ENCODE results near the gene ARHGAP26.

Gene ARHGAP26

DNA sequence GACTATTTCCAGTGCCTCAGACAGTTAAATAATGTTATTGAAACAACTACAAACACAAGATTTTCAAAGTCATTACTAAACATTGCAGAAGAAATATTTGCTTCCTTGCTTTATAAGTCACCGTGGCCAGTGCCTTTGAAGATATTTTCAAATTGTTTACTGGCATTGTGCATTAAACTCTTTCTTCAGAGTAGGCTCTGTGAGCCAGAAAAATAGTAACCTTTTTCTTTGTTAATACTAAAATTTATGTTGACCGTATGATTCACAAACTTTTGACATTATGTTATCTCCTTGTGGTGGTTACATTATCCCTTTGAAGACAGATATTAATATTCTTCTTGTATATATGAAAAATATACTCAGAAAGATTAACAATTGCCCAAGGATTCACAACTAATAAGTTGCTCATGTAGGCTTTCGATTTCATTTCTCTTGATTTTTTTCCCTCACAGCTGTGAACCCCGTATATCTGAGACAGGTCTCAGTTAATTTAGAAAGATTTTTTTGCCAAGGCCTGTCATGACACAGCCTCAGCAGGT, 493.2 kb downstream of the ARHGAP26 start:
- DNase-seq, result no peak

DNA sequence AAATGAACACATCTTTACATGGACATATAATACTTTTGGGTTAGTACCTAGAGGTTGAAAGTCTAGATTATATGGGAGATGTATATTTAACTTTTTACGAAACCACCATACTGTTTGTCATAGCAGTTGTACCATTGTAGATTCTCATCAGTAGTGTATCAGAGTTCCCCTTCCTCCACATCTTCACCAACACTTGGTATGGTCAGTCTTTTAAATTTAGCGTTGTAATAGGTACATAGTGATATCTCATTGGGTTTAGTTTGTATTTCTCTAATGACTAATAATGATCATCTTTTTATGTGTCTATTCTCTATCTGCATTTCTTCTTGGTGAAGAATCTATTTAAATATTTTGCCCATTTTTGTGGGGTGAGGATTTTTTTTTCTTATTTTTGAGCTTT, 495.8 kb downstream of the ARHGAP26 start:
- DNase-seq, result no peak

DNA sequence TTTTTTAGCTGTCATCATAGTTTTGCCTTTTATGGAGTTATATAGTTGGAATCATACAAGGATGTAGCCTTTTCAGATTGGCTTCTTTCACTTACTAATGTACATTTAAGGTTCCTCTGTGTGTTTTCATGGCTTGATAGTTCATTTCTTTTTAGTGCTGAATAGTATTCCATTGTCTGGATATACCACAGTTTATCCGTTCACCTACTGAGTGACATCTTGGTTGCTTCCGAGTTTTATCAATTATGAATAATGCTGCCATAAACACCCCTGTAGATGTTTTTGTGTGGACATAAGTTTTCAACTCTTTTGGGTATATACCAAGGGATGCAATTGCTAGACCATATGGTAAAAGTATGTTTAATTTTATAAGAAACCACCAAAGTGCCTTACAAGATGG, 497.0 kb downstream of the ARHGAP26 start:
- no peak for DNase-seq

DNA sequence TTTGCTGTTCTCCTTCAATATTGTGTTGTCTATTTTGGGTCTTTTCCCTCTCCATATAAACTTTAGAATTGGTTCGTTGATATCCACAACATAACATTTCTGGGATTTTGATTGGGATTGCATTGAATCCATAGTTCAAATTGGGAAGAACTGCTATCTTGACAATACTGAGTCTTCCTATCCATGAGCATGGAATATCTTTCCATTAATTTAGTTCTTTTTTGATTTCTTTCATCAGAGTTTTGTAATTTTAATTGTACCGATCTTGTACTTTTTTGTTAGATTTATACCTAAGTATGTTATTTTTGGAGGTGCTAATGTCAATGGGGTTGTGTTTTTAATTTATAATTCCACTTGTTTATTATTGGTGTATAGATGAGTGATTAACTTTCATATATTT, 498.2 kb downstream of the ARHGAP26 start:
- DNase-seq, result no peak

DNA sequence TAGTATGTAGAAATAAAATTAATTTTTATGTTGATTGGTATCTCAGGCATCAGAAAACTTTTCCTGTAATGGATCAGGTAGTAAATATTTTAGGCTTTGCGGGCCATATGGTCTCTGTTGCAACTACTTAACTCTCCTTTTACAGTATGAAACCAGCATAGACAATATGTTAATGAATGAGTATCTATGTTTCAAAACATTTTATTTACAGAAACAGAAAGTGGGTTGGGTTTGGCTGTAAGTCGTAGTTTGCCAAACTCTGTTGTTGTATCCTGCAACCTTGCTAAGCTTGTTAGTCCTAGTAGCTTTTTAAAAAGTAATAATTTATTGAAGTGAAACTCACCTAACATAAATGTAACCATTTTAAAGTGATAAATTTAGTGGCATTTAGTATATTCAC, 501.3 kb downstream of the ARHGAP26 start:
- no peak for DNase-seq

DNA sequence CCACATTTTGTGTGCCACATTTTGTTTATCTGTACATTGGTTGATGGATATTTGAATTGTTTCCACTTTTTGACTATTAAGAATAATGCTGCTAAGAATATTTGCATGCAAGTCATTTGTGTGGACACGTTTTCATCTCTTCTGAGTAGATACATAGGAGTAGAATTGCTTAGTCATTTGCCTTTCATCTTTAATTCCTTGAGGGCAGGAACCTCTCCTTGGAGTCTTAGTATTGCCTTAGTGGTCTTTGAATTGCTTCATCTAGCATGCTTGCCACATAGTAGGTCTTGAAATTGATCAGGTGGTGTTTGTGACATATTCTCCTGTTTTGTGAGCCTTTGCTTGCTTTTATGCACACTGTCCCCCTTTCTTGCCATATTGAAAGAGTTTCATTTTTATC, 504.8 kb downstream of the ARHGAP26 start:
- no peak for DNase-seq

DNA sequence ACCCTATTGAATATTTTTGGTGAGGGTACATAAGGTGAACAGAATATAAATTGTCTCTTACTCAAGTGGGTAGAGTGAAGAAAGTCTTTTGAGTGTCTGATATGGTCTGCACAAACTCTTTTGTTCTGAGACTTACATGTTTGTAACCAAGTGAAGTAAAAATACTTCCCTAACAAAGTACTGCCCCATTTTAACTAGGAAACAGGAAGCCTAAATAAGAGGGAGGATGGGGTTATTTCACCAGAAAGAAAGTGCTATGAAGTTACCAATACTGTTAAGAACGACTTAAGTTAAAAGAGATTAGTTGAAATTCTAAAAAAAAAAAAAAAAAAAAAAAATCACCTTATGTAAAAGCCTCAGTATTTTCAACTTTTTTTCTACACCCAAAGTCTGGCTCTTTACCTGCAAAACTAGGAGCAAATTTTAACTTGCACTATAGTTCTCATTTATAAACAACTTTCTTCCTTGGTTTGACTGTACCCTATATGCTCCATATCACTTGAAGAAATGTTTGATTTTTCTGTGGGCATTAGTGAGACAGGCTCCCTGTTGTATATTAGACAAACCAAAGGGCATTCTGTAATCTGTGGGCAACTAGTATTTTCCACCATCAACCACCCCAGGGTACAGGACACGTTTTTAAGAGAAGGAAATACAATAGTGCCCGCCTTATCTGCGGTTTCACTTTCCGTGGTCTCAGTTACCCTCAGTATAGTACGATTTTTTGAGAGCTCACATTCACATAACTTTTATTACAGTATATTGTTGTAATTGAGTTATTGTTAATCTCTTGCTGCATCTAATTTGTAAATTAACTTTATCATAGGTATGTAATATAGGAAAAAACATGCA, 505.6 kb downstream of the ARHGAP26 start:
- DNase-seq, result no peak

DNA sequence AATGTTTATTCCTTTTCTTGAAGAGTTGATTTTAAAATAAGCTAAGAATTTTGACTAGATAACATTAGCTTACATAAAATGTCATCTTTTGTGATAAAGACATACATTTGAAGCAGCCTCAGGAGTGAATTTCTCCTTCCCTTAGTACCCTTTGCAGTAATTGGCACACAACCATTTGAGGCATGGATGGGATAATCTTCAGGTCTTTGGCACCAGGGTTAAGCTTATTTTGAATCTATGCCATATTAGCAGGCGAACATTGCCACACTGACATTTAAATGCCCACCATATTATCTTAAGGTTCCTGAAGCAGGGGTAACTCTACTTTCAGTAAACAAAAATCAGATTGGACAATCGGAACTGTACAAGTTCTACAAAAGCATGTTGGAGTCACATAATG, 507.4 kb downstream of the ARHGAP26 start:
- DNase-seq, result no peak
